Measurements from ENCODE around the gene LRSAM1.
A peak's percentile ranks its signal among the peaks of the same experiment; 100 is the strongest.

LRSAM1 gene

GRCh38 chr9:127450830-127451607, at the start of gene LRSAM1, which contains the start of gene RPL12:
Gene LRSAM1 (plus strand): TSS chr9:127451510. CDS start chr9:127454528, 3,018 bp downstream.
Gene RPL12 (minus strand): TSS chr9:127451406. CDS start chr9:127451317, 89 bp downstream.
- DNase-seq: peak; percentile 99

GRCh38 chr9:127402401-127403090, 48.8 kb upstream of the LRSAM1 start:
- no peak for DNase-seq

- no peak for DNase-seq
Observed at GRCh38 chr9:127403507-127404192, 47.7 kb upstream of the LRSAM1 start.

- DNase-seq: no peak
Observed at GRCh38 chr9:127404631-127405030, 46.7 kb upstream of the LRSAM1 start.

- DNase-seq: no peak
Observed at GRCh38 chr9:127405344-127406125, 45.8 kb upstream of the LRSAM1 start.

- no peak for DNase-seq
Observed at GRCh38 chr9:127406799-127407491, 44.4 kb upstream of the LRSAM1 start.

- no peak for DNase-seq
Observed at GRCh38 chr9:127407492-127407843, 43.8 kb upstream of the LRSAM1 start.

GRCh38 chr9:127411122-127411521, 40.2 kb upstream of the LRSAM1 start:
- no peak for DNase-seq

- DNase-seq: no peak
Observed at GRCh38 chr9:127415141-127415540, 36.2 kb upstream of the LRSAM1 start.

- no peak for DNase-seq
Observed at GRCh38 chr9:127415657-127416056, 35.7 kb upstream of the LRSAM1 start.

- DNase-seq: no peak
Observed at GRCh38 chr9:127417131-127418036, 33.9 kb upstream of the LRSAM1 start.

GRCh38 chr9:127418037-127418471, 33.3 kb upstream of the LRSAM1 start:
- peak; percentile 47 for DNase-seq

GRCh38 chr9:127419348-127419747, 32.0 kb upstream of the LRSAM1 start:
- no peak for DNase-seq

GRCh38 chr9:127421057-127421456, 30.3 kb upstream of the LRSAM1 start:
- no peak for DNase-seq

- no peak for DNase-seq
Observed at GRCh38 chr9:127422133-127422782, 29.1 kb upstream of the LRSAM1 start.

- DNase-seq: no peak
Observed at GRCh38 chr9:127422787-127423186, 28.5 kb upstream of the LRSAM1 start.

- no peak for DNase-seq
Observed at GRCh38 chr9:127423476-127423933, 27.8 kb upstream of the LRSAM1 start.

- DNase-seq: peak; percentile 94
Observed at GRCh38 chr9:127423934-127424675, 27.2 kb upstream of the LRSAM1 start, which contains the start of gene ZNF79. Gene ZNF79 (plus strand): TSS chr9:127424382. CDS start chr9:127424788, 406 bp downstream.

- DNase-seq: peak; percentile 49
Observed at GRCh38 chr9:127424676-127424999, 26.7 kb upstream of the LRSAM1 start.

GRCh38 chr9:127426756-127427155, 24.6 kb upstream of the LRSAM1 start:
- DNase-seq: peak; percentile 74
